HG03108 (cell line): ENCODE results near the gene SCFD1.
"Not testable (repeated sequence)": the region's sequence is repeated elsewhere in the genome, so short reads cannot be mapped to it uniquely, and the experiment has no call there.

ENCODE experiments used
- ATAC-seq: cut with Tn5 transposase; IDR thresholded peaks from one replicate; pipeline ENCODE4 v1.9.1; 2021; ENCODE audit warnings: moderate library complexity; ENCODE audit not compliant: unreplicated experiment

The SCFD1 gene

DNA sequence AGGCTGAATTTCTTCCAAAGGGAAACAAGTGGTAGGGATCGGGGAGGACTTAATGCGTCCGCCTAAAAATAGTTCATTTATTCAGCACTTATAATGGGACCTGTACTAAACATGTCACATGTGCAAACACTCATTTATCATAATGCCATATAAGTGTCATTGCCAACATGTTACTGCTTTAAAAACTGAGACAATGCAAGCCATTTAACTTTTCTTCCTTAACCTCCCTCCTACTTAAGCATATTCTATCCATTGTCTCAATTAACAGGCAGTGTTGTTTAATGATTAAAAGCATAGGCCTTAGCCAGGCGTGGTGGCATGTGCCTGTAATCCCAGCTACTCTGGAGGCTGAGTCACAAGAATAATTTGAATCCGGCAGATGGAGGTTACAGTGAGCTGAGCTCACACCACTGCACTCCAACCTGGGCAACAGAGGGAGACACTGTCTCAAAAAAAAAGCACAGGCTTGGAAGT is 13.5 kb upstream of the SCFD1 start:
- ATAC-seq: no peak

DNA sequence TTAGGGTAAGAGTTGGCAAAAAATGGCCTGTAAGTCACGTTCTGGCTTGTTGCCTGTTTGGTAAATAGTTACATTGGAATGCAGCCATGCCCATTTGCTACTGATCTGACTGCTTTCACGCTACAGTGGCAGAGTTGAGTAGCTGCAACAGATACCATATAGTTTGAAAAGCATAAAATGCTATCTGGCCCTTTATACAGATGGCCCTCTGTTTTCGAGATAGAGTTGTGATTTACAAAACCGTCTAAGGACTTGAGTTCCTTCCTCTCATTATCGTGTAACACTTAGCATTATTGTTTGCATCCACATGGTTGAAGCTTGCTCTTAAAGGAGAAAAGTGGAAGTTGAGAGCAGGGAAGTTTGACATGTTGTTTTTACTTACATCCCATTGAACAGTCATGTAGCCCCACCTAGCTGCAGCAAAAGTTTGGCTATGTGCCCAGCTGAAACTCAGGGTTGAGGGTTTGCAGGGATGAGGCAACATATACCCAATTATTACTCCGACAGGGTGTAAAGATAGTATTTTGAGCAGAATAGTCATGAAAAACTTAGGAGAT is 11.3 kb upstream of the SCFD1 start:
- ATAC-seq: no peak

DNA sequence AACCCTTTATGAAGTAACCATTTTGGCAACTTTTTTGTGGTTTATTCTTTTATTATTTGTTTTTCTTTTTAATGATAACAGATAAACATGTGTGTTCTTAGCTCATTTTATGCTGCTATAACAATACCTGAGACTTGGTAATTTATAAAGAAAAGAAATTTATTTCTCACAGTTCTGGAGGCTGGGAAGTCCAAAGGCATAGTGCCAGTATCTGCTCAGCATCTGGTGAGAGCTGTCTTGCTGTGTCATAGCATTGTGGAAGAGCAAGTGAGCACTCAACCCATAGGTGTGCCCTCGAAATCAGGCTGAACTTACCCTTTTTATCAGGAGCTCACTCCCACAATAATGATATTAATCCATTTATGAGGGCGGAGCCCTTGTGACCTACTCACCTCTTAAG is 8.0 kb upstream of the SCFD1 start:
- ATAC-seq: no peak

DNA sequence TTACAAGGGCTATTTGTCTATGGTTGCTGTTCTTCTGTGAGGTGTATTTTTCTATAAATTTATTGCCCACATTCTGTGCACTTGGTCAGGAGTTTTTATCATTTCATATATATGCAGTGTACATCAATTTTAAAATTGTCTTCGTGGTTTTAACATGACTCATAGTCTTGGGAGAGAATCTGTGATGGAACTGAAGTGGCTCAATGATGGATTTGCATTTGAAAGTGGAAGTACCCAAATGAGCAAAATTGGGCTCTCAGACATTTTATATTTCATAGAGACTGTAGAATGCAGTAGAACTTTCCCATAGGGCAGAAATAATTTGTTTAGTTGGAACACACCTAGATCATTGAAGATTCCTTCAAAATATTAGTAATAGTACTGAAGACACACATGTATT is 1.9 kb upstream of the SCFD1 start:
- peak; percentile 40 for ATAC-seq

DNA sequence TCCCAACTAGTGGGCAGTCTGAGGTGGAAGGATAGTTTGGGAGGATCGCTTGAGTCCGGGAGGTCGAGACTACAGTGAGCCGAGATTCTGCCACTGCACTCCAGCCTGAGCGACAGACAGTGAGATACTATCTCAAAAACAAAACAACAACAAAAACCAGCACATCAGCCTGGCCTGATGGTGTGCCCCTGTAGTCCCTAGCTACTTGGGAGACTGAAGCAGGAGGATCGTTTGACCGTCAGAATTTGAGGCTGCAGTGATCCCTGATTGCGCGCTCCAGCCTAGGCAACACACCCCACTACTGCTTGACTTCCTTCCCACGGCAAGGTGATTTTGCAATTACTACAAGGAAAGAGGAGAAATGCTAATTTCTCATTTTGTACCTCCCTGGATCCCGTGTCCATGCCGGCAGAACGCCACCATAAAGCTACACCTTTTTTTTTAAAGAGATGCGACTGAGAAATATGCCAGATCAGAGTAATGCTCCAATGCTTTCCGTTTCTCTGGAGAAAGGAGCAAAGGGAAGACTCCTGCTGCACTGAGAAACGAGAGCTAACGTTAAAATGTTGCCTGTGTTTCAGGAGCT is 672 bp upstream of the SCFD1 start:
- peak; percentile 2 for ATAC-seq

DNA sequence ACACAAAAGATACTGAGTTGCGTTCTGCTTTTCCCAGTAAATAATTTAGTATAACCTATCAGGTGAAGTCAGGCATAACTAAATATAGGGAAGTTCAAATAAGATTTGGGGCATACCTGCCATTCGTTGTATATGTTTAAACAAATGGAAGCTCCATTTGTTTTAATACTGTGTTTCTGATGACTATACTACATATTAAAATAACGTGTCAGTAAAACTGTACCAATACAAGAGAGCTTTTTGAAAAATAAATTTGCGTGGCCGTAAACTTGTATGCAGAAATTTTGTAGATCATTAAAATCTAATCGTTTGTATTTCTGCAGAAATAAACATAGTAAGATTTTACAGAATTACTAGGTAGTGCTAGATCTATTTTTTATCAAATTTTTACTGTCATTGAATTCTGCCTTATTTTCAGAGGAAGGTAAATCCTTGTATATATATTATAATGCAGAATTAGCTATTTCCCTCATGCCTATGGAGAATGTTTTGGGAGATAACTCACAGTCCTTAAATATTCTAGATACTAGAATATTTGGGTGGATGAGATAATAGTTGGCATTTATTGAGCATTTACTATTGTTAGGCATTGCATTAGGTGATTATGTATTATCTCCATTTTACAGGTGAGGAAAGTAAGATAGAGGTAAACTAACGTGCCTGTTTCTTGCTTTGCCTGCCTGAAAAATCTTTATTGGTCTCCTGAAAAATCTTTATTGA is 1.5 kb downstream of the SCFD1 start:
- no peak for ATAC-seq

DNA sequence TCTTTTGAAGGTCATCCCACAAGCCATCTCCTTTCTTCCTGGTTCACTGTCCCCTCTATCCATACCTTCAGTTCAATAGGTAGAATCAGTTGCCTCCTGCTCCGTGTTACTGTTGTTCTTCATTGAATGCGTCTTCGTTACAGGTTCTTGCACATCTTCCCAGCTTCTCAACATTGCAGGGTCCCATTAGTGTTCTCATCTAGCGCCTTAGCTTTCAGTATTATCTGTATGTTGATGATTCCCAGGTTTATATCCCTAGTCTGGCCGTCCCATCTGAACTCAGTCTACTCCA is 2.0 kb downstream of the SCFD1 start:
- no peak for ATAC-seq

DNA sequence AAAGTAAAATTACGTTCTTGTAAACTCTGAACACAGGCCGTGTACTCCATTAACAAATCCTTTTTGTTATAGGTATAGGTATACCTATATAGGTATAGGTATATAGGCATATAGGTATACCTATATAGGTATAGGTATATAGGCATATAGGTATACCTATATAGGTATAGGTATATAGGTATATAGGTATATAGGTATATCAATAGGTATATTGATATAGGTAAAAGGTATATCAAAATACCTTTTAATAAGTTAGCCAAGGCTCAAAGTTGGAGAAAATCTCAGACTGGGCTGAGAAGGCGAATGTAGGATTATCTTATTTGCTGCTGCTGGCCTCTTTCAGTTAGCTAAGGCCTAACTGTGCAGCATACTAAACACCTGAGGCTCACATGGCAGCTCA is 3.4 kb downstream of the SCFD1 start:
- no peak for ATAC-seq

DNA sequence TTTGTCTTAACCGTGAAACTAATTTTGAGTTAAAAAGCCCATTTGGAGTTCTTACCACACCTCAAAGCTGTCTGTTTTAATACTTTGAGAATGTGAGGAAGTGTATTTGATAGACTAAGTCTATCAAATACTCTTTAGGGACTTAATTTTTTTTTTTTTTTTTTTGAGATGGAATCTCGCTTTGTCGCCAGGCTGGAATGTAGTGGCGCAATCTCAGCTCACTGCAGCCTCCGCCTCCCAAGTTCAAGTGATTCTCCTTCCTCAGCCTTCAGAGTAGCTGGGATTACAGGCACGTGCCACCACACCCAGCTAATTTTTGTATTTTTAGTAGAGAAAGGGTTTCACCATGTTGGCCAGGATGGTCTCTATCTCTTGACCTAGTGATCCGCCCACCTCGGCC is 7.3 kb downstream of the SCFD1 start:
- not testable (repeated sequence) for ATAC-seq

DNA sequence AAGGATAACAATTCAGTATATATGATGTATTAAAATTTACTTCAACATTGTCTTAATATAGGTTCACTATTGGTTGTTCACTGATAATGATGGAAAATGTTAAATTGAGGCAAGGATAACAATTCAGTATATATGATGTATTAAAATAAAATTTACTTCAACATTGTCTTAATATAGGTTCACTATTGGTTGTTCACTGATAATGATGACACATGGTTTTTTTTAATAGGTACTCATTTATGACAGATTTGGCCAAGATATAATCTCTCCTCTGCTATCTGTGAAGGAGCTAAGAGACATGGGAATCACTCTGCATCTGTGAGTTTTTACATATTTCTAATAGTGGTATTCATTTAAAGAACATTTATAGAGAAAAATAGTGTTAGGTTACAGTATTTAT is 8.1 kb downstream of the SCFD1 start:
- ATAC-seq: no peak

DNA sequence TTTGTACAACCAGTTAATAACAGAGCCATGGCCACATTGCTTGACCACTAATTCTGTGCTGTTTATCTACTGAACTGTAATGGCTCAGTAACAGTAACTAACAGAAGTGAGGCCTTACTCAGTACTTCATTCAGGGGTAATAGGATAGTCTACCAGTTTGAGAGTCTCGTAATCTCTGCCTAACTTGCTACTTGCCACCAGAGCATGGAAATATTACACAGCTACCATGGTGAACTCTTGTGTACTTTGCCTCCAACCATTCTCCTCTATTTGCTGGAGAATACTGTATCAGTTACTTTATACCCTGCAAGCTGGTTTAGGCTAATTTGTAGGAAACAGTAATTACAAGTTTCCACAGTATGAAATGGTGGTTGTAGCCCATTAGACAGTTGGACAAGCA is 10.6 kb downstream of the SCFD1 start:
- ATAC-seq: no peak

DNA sequence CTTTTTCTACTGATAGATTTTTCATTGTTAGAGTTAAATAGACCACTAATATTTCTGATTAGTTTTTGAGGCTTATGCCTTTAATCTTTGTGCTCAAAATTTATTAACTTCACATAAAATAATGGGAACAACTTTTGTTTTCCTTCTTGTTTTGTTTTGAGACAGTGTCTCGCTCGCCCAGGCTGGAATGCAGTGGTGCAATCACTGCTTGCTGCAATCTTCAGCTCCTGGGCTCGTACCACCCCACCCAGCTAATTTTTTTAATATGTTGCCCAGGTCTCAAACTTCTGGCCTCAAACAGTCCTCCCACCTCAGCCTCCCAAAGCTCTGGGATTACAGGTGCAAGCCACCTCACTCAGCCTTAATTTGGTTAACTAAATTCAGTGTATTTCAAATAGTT is 16.8 kb downstream of the SCFD1 start:
- ATAC-seq: no peak

DNA sequence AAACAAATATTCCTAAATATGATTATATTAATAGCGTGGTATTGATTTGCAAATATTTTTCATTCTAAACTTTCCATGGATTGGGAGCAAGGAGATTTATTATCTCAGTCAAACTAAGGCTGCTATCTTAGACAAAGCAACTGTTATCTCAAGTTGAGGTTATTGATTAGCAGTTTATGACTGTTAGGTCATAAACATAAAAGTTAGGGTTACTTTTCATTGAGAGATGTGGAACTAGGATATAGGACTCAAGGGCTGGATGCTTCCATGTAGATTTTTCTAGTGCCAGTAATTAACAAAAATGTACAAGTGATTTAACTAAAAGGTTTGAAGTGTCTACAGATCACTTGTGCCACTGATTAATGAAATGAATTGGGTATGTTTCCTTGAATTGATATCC is 19.1 kb downstream of the SCFD1 start:
- ATAC-seq: no peak

DNA sequence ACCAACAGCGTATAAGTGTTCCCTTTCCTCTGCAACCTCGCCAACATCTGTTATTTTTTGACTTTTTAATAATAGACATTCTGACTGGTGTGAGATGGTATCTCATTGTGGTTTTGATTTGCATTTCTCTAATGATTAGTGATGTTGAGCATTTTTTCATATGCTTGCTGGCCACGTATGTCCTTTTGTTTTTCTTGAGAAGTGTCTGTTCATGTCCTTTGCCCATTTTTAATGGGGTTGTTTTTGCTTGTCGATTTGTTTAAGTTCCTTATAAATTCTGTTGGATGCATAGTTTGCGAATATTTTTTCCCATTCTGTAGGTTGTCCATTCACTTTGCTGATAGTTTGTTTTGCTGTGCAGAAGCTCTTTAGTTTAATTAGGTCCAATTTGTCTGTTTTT is 22.3 kb downstream of the SCFD1 start:
- ATAC-seq: not testable (repeated sequence)

DNA sequence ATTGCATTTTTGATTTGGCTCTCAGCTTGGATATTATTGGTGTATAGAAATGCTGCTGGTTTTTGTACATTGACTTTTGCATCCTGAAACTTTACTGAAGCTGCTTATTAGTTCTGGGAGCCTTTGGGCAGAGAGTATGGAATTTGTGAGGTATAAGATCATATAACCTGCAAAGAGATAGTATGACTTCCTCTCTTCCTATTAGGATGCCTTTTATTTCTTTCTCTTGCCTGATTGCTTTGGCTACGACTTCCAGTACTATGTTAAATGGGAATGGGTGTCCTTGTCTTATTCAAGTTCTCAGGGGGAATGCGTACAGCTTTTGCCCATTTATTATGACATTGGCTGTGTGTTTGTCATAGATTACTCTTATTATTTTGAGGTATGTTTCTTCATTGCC is 23.5 kb downstream of the SCFD1 start:
- ATAC-seq: no peak

DNA sequence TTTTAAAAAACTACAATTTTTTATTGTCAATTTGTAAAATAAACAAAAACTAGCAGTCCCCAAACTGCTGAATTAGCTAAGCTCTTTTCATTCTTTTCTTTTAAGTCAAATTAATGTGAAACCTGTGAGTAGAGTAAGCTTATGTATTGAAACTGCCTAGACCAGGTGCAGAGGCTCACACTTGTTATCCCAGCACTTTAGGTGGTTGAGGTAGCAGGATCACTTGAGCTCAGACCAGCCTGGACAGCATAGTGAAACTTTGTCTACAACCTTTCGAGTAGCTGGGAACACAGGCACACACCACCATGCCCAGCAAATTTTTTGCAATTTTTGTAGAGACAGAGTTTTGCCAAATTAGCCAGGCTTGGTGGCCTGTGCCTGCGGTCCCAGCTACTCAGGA is 26.4 kb downstream of the SCFD1 start:
- ATAC-seq: no peak

DNA sequence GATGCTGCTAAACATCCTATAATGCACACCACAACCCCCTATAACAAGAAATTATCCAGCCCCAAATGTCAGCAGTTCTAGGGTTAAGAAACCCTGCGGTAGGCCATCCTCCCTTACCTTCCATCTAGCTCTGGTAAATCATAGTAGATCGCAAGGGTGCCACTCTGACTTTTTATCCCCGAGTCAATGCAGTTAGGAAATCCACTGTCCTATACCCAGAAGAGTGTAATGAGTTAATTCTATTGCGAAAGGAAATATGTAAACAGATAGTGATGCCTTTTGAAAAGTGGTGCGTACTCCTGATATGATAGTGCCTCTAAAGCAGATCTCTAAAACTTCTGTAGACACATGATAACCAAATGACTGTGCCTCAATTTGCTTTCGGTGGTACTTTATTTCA is 29.8 kb downstream of the SCFD1 start:
- no peak for ATAC-seq

DNA sequence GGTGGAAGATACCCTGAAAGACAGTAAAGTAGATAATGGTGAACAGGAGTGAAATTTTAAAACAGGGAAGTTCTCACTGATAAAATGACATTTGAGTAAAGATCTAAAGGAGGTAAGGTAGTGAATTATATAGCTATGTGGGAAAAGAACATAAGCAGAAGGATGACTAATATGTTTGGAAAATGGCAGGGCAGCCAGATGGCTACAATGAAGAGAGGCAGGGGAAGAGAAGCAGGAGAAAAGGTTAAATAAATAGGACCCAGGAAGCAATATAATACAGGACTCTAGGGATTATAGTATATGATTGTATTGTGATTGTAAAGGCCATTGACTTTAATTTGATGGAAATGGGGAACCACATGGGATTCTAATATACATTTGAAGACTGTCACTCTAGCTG is 33.0 kb downstream of the SCFD1 start:
- no peak for ATAC-seq

DNA sequence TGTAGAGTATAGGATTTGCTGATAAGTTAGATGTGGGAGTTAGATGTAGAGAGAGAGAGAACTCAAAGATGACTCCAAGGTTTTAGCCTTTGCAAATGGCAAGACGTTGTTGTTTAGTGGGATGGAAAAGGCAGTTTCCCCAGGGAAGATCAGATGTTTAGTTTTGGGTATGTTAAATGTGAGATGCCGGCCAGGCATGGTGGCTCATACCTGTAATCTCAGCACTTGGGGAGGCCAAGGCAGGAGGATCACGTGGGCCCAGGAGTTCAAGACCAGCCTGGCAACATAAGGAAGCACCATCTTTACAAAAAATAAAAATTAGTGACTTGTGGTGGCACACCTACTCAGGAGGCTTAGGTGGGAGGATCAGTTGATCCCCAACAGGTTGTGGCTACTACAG is 33.5 kb downstream of the SCFD1 start:
- no peak for ATAC-seq

DNA sequence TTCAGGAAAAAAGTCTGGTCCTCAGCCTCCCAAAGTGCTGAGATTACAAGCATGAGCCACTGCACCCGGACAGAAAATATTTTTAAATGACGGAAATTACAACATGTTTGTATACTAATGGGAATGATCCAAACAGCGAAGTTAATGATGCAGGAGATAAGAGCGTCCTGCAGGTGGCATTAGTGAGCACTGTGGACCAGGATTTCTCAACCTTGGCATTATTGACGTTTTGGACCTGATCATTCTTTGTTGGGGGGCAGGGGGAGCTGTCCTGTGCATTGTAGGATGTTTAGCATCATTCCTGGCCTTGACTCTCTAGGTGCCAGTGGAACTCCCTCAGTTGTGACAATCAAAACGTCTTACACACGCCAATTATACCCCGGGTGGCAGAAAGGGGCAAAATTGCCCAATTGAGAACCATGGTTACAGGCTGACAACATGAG is 34.1 kb downstream of the SCFD1 start:
- ATAC-seq: no peak

DNA sequence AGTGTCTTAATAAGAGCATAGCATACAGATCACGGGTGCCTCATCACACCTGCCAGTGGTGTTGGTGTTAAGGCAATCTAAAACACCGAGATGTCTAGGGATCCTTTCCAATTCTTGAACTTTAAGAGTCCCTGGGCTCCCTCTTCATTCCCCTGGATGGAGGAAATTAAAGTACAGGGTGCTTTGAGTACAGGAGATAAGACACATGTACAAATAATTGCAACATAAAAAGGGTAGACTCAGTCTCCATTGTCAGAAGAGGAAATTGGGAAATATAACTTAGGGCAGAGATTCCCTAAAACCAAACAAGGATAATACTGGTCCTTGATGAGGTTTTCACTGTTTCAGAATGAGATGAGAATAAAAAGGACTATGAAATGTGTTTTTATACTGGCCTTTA is 34.9 kb downstream of the SCFD1 start:
- ATAC-seq: no peak

DNA sequence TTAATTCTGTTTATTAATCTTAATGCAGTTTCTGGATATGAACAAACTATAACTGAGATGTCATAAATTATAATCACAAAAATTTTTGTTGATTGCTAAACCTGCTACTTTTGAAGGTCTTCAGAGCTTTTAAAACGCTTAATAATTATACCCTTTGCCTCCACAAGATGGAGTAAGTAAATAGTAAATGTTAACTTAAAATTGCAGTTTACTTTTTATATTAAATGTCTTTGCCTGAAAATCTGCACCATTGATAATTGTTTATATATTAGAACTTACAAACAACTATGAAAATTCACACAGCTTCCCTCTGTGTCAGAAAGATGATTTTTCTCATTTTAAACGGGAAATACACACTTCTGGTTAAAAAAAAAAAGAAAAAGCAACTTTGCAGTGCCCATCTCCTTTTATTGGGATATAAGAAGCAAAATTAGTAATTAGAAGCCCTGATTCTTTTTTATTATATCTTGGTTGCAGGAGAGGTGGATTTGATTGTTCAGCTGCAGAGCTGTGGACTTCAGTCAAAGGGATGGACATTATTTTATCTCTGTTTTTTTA is 35.6 kb downstream of the SCFD1 start:
- ATAC-seq: no peak
